GM23338 (cell line): ENCODE data around the gene LONRF2. TPM values are rescaled to one million over a fixed set of nuclear protein-coding genes. Genes with fewer than 3 reads are reported as not detected.

Experiments
- ATAC-seq: fragments of 200-7000 bp; cut with Tn5 transposase; 3 replicates; pipeline ENCODE4 v1.9.1; 2020
- DNase-seq: peaks from one replicate; pipeline ENCODE4 v3.0.0-alpha.2; 2015; ENCODE audit warnings: low spot score
- H2AFZ ChIP-seq: fragments of 200-600 bp; sonication (generic); 2 replicates; pipeline ENCODE4 v1.8.0; 2016; ENCODE audit warnings: antibody characterized with exemption, mild to moderate bottlenecking, moderate library complexity
- H3F3A ChIP-seq: fragments of 200-600 bp; sonication (generic); replicated peaks from 2 replicates; pipeline ENCODE4 v1.8.0; 2017; ENCODE audit warnings: antibody characterized with exemption, mixed run types, low read depth
- H3K27ac ChIP-seq: fragments of 200-600 bp; sonication (generic); 2 replicates; pipeline ENCODE4 v1.6.1; 2016; ENCODE audit warnings: low read depth
- H3K27me3 ChIP-seq: fragments of 200-600 bp; sonication (generic); 2 replicates; pipeline ENCODE4 v1.8.0; 2016; ENCODE audit warnings: mild to moderate bottlenecking, mixed run types, moderate library complexity; ENCODE audit not compliant: insufficient read depth
- H3K36me3 ChIP-seq: fragments of 200-600 bp; sonication (generic); 2 replicates; pipeline ENCODE4 v1.8.0; 2016; ENCODE audit warnings: mild to moderate bottlenecking; ENCODE audit not compliant: insufficient read depth
- H3K4me1 ChIP-seq: fragments of 200-600 bp; sonication (generic); 2 replicates; pipeline ENCODE4 v1.8.0; 2016; ENCODE audit warnings: mild to moderate bottlenecking, moderate library complexity; ENCODE audit not compliant: insufficient read depth
- H3K4me2 ChIP-seq: fragments of 200-600 bp; sonication (generic); 2 replicates; pipeline ENCODE4 v1.7.1; 2017; ENCODE audit warnings: mixed run types
- H3K4me3 ChIP-seq: fragments of 200-600 bp; sonication (generic); 2 replicates; pipeline ENCODE4 v1.6.1; 2016; ENCODE audit warnings: mixed run types
- H3K79me2 ChIP-seq: fragments of 200-600 bp; sonication (generic); replicated peaks from 2 replicates; pipeline ENCODE4 v1.8.0; 2017; ENCODE audit warnings: mild to moderate bottlenecking; ENCODE audit not compliant: insufficient read depth
- H3K9me2 ChIP-seq: fragments of 200-600 bp; sonication (generic); 2 replicates; pipeline ENCODE4 v1.8.0; 2017; ENCODE audit not compliant: insufficient read depth
- H4K20me1 ChIP-seq: fragments of 200-600 bp; sonication (generic); replicated peaks from 2 replicates; pipeline ENCODE4 v1.8.0; 2017; ENCODE audit warnings: mild to moderate bottlenecking; ENCODE audit not compliant: insufficient read depth
- H3K27ac Mint-ChIP-seq: 2 replicates; pipeline ENCODE4 v1.8.0; 2020; ENCODE audit warnings: inconsistent platforms, mild to moderate bottlenecking, moderate library complexity, mixed read lengths
- H3K27me3 Mint-ChIP-seq: 3 replicates; pipeline ENCODE4 v1.8.0; 2022; ENCODE audit warnings: low read depth, mild to moderate bottlenecking, moderate library complexity, mixed read lengths, inconsistent platforms; ENCODE audit not compliant: insufficient read depth, poor library complexity
- H3K36me3 Mint-ChIP-seq: 3 replicates; pipeline ENCODE4 v1.8.0; 2021; ENCODE audit warnings: low read depth, mild to moderate bottlenecking, inconsistent platforms, moderate library complexity, mixed read lengths
- H3K4me1 Mint-ChIP-seq: 3 replicates; pipeline ENCODE4 v1.8.0; 2020; ENCODE audit warnings: mild to moderate bottlenecking, inconsistent platforms, mixed read lengths
- H3K4me3 Mint-ChIP-seq: 3 replicates; pipeline ENCODE4 v1.8.0; 2021; ENCODE audit warnings: moderate library complexity, mild to moderate bottlenecking, inconsistent platforms, mixed read lengths
- H3K9me3 Mint-ChIP-seq: 3 replicates; pipeline ENCODE4 v1.8.0; 2020; ENCODE audit warnings: moderate library complexity, mild to moderate bottlenecking, inconsistent platforms, mixed read lengths
- CREB1 ChIP-seq: fragments of 250-450 bp; sonication (Bioruptor Pico); IDR thresholded peaks from 2 replicates; pipeline ENCODE4 v1.5.0; 2020; ENCODE audit warnings: low read depth, mild to moderate bottlenecking, moderate library complexity
- CTCF ChIP-seq, 2 experiments: fragments of 200-600 bp in 1 of 2; sonication (generic) in 1 of 2; conservative IDR thresholded peaks; 2 replicates each; pipeline versions ENCODE4 v1.5.1 to v1.6.1; 2016 to 2017; ENCODE audit warnings: antibody characterized with exemption in 2 of 2, low read depth in 2 of 2, mild to moderate bottlenecking in 2 of 2, moderate library complexity in 1 of 2
- ETS1 ChIP-seq: IDR thresholded peaks from 2 replicates; pipeline ENCODE4 v1.6.1; 2016; ENCODE audit warnings: antibody characterized with exemption
- EZH2 ChIP-seq: fragments of 200-600 bp; sonication (generic); IDR thresholded peaks from one replicate; pipeline ENCODE4 v1.8.0; 2017; ENCODE audit warnings: antibody characterized with exemption, mild to moderate bottlenecking, low read depth; ENCODE audit not compliant: unreplicated experiment
- EZH2phosphoT487 ChIP-seq: fragments of 200-600 bp; sonication (generic); IDR thresholded peaks from one replicate; pipeline ENCODE4 v1.8.1; 2018; ENCODE audit warnings: antibody characterized with exemption; ENCODE audit not compliant: unreplicated experiment
- JUNB ChIP-seq: IDR thresholded peaks from one replicate; pipeline ENCODE4 v1.6.1; 2016; ENCODE audit warnings: antibody characterized with exemption; ENCODE audit not compliant: unreplicated experiment
- NANOG ChIP-seq: IDR thresholded peaks from 2 replicates; pipeline ENCODE4 v1.6.1; 2016; ENCODE audit warnings: antibody characterized with exemption, borderline replicate concordance
- POLR2AphosphoS5 ChIP-seq: IDR thresholded peaks from 2 replicates; pipeline ENCODE4 v1.6.1; 2016; ENCODE audit warnings: antibody characterized with exemption, low read depth
- REST ChIP-seq: IDR thresholded peaks from one replicate; pipeline ENCODE4 v1.6.1; 2018; ENCODE audit warnings: antibody characterized with exemption; ENCODE audit not compliant: unreplicated experiment
- STAT1 ChIP-seq: IDR thresholded peaks from one replicate; pipeline ENCODE4 v1.6.1; 2016; ENCODE audit warnings: antibody characterized with exemption; ENCODE audit not compliant: unreplicated experiment
- ZNF114 ChIP-seq: fragments of 250-450 bp; sonication (Bioruptor Pico); IDR thresholded peaks from 2 replicates; pipeline ENCODE4 v1.5.0; 2020; ENCODE audit warnings: mild to moderate bottlenecking, moderate library complexity
- ZNF331 ChIP-seq: fragments of 250-450 bp; sonication (Bioruptor Pico); IDR thresholded peaks from 2 replicates; pipeline ENCODE4 v1.5.0; 2020; ENCODE audit warnings: low read depth, mild to moderate bottlenecking, moderate library complexity
- ZNF462 ChIP-seq: fragments of 250-450 bp; sonication (Bioruptor Pico); IDR thresholded peaks from 2 replicates; pipeline ENCODE4 v1.5.0; 2020; ENCODE audit warnings: mild to moderate bottlenecking, moderate library complexity
- polyA plus RNA-seq: library from polyadenylated mRNA; unstranded; fragments of >200 nt; fragmentation: Nextera tagmentation; extraction: Ambion mirVana; gene quantifications from 2 replicates; pipeline ENCODE4 v1.2.1, GENCODE V29; 2016
- total RNA-seq: library from RNA; depleted of rRNA; stranded (reverse); fragments of >200 nt; shearing (Covaris generic); gene quantifications from 2 replicates; pipeline ENCODE4 v1.2.3, GENCODE V29; 2014

LONRF2 gene
- total and polyA plus RNA-seq, 2 experiments from 2014 or later: 0.05 to 0.24 TPM

- Histone ChIP-seq H3K36me3 (0 out of 2 replicates have a peak, but pooled peaks cover 4% of the 10 kb centered on the region), H3K4me3 (no peak overlapping the region), H3K4me1 (no peaks in the 10 kb centered on the region), H3K4me2 (no peak overlapping the region), H4K20me1 (no peaks in the 10 kb centered on the region), H3K9me2 (no peaks in the 10 kb centered on the region), H3K27me3 (no peaks in the 10 kb centered on the region), H3F3A (no peaks in the 10 kb centered on the region), H3K27ac (no peak overlapping the region), H3K79me2 (no peaks in the 10 kb centered on the region), H2AFZ (no peak overlapping the region)
- DNase-seq (no peak), ATAC-seq (no peak)
- Mint-ChIP-seq H3K4me1 (no peaks in the 10 kb centered on the region), H3K4me3 (no peak overlapping the region), H3K27ac (no peak overlapping the region), H3K9me3 (peaks cover 15% of the 10 kb centered on the region; the same call in 2 of the 3 replicates), H3K27me3 (no peaks in the 10 kb centered on the region), H3K36me3 (peaks cover 10% of the 10 kb centered on the region; the same call in 2 of the 3 replicates)
- TF ChIP-seq STAT1 (no peak), JUNB (no peak), ZNF462 (CRISPR knock-in tag) (no peak), NANOG (no peak), ZNF114 (CRISPR knock-in tag) (no peak), EZH2 (no peak), CTCF (conservative IDR thresholded peaks at IDR 0.05; ENCODE audit: low read depth in 2 of 2) (no peak), EZH2phosphoT487 (no peak), ZNF331 (CRISPR knock-in tag) (no peak), CREB1 (CRISPR knock-in tag) (no peak), POLR2AphosphoS5 (no peak), REST (no peak), ETS1 (no peak)
Observed at GRCh38 chr2:100301881-100302584, 20.3 kb downstream of the LONRF2 start.
